ENCODE results near the gene TPSD1.

TPSD1 gene

DNA sequence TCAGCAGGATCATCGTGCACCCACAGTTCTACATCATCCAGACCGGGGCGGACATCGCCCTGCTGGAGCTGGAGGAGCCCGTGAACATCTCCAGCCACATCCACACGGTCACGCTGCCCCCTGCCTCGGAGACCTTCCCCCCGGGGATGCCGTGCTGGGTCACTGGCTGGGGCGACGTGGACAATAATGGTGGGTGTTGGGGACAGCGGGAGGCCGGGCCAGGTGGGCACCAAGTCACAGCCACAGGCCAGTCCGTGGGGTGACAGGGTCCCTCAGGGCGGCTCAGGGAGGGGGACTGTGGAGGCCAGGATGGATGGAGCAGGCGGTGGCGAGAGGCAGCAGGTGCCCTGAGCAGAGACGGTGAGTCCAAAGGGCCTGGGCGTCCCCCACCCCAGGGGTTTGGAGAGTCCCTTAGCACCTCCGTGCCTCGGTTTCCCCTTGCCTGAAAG lies 1.0 kb downstream of the TPSD1 start:
- in situ Hi-C loops (cut with HindIII; ENCODE audit: low sequenced_read_pairs), result no loop called here
- TF ChIP-seq, protein P1, sequence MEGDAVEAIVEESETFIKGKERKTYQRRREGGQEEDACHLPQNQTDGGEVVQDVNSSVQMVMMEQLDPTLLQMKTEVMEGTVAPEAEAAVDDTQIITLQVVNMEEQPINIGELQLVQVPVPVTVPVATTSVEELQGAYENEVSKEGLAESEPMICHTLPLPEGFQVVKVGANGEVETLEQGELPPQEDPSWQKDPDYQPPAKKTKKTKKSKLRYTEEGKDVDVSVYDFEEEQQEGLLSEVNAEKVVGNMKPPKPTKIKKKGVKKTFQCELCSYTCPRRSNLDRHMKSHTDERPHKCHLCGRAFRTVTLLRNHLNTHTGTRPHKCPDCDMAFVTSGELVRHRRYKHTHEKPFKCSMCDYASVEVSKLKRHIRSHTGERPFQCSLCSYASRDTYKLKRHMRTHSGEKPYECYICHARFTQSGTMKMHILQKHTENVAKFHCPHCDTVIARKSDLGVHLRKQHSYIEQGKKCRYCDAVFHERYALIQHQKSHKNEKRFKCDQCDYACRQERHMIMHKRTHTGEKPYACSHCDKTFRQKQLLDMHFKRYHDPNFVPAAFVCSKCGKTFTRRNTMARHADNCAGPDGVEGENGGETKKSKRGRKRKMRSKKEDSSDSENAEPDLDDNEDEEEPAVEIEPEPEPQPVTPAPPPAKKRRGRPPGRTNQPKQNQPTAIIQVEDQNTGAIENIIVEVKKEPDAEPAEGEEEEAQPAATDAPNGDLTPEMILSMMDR (IDR thresholded peaks at IDR 0.05; ENCODE audit: low read depth, low read length), result no peak
- H3K4me3 ChIP-seq (ENCODE audit: low read depth, low read length), result no peak overlapping the region
- no peak for DNase-seq (ENCODE audit: low read depth, low spot score)

DNA sequence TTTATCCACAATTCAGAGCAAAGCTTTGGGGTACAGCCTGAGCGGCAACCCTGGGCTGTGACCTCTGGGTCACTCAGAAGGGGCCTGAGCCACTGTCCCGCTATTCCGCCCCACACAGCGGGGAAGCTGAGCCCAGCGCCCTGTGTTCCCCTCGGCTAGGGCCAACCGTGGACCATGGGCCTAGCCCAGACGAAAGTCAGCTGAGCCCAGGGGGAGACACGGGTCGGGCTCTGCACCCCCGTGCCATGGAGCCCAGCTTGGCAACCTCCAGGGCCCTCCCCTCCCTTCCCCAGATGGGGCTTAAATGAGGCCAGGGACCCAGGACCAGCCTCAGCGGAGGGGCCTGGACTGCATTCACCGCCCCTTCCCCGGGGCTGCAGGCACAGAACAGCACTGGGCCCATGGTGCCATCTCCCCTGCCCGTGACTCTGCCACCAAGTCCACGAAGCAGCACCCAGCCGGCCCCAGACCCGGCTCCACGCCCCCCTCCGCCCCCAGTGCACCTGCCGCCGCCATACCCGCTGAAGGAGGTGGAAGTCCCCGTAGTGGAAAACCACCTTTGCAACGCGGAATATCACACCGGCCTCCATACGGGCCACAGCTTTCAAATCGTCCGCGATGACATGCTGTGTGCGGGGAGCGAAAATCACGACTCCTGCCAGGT lies 1.8 kb downstream of the TPSD1 start:
- no peak overlapping the region for H3K4me3 ChIP-seq (ENCODE audit: low read depth, low read length)
- TF ChIP-seq, protein P1 (IDR thresholded peaks at IDR 0.05; ENCODE audit: low read depth, low read length), result no peak
- no peak for DNase-seq (ENCODE audit: low read depth, low spot score)
- in situ Hi-C loops (cut with HindIII; ENCODE audit: low sequenced_read_pairs), result no loop called here

DNA sequence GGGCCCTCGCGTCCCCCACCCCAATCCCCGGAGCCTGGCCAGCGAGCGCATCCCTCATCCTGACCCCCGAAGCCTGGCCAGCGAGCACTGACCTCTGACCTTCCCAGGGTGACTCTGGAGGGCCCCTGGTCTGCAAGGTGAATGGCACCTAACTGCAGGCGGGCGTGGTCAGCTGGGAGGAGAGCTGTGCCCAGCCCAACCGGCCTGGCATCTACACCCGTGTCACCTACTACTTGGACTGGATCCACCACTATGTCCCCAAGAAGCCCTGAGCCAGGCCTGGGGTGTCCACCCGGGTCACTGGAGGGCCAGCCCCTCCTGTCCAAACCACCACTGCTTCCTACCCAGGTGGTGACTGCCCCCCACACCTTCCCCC lies 2.3 kb downstream of the TPSD1 start:
- in situ Hi-C loops (cut with HindIII; ENCODE audit: low sequenced_read_pairs), result no loop called here
- TF ChIP-seq, protein P1 (IDR thresholded peaks at IDR 0.05; ENCODE audit: low read depth, low read length), result no peak
- DNase-seq (ENCODE audit: low read depth, low spot score), result no peak
- no peak overlapping the region for H3K4me3 ChIP-seq (ENCODE audit: low read depth, low read length)

DNA sequence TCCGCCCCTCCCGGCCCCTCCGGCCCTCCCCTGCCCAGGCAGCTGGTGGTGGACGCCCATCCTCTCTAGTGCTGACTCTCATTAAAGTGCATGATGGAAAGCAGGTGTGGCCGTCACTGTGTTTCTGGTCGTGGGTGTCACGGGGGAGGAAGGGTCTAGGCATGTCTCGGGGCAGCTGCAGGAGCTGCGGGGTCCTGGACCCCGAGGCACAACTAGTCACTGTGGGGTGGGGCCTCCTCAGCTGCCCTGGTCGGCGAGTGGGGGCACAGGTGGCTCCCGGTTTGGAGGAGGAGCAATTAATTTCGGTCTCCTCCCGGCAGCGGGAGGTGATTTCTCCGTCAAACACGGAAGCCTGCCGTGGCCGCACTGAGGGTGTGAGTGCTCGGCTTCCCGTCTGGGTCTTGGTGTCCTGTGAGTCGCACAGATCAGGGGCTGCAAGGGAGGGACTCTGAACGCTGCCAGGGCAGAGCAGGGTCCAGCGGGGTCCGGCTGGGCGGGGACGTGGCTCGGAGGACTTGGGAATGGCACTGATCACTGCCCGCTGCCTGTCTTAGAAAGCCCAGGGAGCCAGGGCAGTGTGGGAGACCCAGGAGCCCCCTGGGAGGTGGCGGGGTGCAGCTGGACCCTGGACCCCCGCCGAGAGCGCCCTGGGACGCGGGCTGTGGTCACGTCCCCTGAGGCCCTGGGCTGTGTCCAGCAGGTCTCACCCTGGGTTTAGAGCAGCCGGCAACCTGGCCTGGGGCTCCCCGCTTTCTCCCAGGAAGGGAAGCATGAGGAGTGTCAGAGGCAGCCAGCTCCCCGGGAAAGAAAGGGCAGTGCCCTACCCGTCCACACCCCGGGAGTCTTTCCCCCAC lies 3.3 kb downstream of the TPSD1 start:
- no peak for DNase-seq (ENCODE audit: low read depth, low spot score)
- H3K4me3 ChIP-seq (ENCODE audit: low read depth, low read length), result no peak overlapping the region
- TF ChIP-seq, protein P1 (IDR thresholded peaks at IDR 0.05; ENCODE audit: low read depth, low read length), result no peak
- in situ Hi-C loops (cut with HindIII; ENCODE audit: low sequenced_read_pairs), result no loop called here

DNA sequence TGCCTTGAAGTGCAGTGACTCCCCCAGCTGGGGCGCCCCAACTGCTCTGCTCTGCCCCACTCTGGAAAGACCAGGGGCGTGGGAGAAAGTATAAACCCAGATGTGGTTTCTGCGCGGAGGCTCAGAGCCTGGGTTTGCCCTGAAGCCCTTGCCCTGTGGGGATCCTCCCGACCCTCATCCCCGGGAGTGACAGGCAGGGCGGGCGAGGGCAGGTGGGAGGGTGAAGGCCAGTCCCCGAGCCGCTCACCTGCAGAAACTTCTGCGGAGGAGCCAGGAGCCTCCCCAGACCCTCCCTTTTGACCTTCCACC lies 3.8 kb downstream of the TPSD1 start:
- TF ChIP-seq, protein P1 (IDR thresholded peaks at IDR 0.05; ENCODE audit: low read depth, low read length), result no peak
- in situ Hi-C loops (cut with HindIII; ENCODE audit: low sequenced_read_pairs), result no loop called here
- no peak overlapping the region for H3K4me3 ChIP-seq (ENCODE audit: low read depth, low read length)
- DNase-seq (ENCODE audit: low read depth, low spot score), result no peak

DNA sequence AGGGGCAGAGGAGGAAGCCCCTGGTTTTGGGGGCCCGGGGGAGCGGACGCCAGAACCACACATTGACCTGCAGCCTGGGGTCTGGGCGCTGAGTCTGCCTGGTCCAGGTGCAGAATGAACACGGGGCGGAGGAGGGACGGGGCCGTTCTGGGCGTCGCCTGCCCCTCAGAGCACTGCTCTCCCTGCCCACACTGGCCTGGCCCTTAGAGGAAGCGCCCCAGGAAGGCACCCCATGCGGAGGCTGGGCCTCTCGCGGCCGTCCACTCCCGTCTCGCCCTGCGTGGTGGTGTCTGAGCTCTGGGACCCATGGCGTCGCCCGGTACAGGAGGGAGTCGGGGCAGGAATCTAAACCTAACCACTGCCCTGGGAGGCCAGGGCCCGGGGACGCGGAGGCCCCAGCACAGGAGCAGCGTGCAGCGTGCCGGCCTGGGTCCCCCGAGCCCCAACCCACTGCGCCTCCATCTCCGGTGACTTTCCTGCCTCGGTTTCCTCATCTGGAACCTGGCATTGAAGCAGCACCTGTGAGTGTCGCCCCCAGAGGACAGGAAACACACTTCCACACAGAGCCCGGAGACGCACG lies 4.3 kb downstream of the TPSD1 start:
- TF ChIP-seq, protein P1 (IDR thresholded peaks at IDR 0.05; ENCODE audit: low read depth, low read length), result no peak
- no peak for DNase-seq (ENCODE audit: low read depth, low spot score)
- in situ Hi-C loops (cut with HindIII; ENCODE audit: low sequenced_read_pairs), result no loop called here
- no peak overlapping the region for H3K4me3 ChIP-seq (ENCODE audit: low read depth, low read length)
